HepG2 (cell line): Measurements from ENCODE around the gene PDSS2. TPM values are rescaled to one million over a fixed set of nuclear protein-coding genes. Genes with fewer than 3 reads are reported as not detected.

Experiments
- ATAC-seq: fragments of 200-7000 bp; cut with Tn5 transposase; 3 replicates; pipeline ENCODE4 v1.9.1; 2020; ENCODE audit warnings: mild to moderate bottlenecking, moderate library complexity
- BruUV-seq: library from RNA; stranded (reverse); fragments of 400-500 nt; replicated peaks from 2 replicates; lab custom pipeline; 2021; lab: Mats Ljungman, UMichigan
- CTCF ChIA-PET: fragments of 300-600 bp; formaldehyde crosslinking; extraction: SDS; loops from one replicate; lab custom pipeline; 2021; ENCODE audit warnings: low total read pairs, inconsistent platforms, low intra/inter-chr PET ratio; lab: Yijun Ruan, JAX
- POLR2A ChIA-PET: fragments of 350-600 bp; sonication (Branson Sonifier 250); formaldehyde crosslinking; loops from one replicate; lab custom pipeline; 2020; ENCODE audit warnings: antibody characterized with exemption, inconsistent platforms; lab: Yijun Ruan, JAX
- DNase-seq: peaks from one replicate; pipeline ENCODE4 v3.0.0-alpha.2; 2015; ENCODE audit warnings: low spot score
- FAIRE-seq: peaks from 3 replicates; lab custom pipeline; 2011; peaks lifted over from hg19 to GRCh38; lab: Jason Lieb, UNC
- H2AFZ ChIP-seq: one replicate; pipeline ENCODE4 v1.6.1; 2011; ENCODE audit warnings: low read length, inconsistent platforms
- H3K27ac ChIP-seq: fragments of 300-600 bp; 3 replicates; pipeline ENCODE4 v1.8.0; 2011; ENCODE audit warnings: mixed run types, mild to moderate bottlenecking, mixed read lengths, low read length, inconsistent platforms; ENCODE audit not compliant: insufficient read depth; ENCODE audit errors: extremely low read length
- H3K27me3 ChIP-seq, 2 experiments: fragments of 200-600 bp in 1 of 2; 2 replicates in 1 of 2; 3 replicates in 1 of 2; pipeline versions ENCODE4 v1.6.0 to v1.8.0; 2011; ENCODE audit warnings: low read length in 2 of 2, mild to moderate bottlenecking in 2 of 2, moderate library complexity in 2 of 2, inconsistent platforms in 1 of 2; ENCODE audit not compliant: insufficient read depth in 2 of 2, control insufficient read depth in 1 of 2
- H3K36me3 ChIP-seq, 2 experiments: fragments of 200-600 bp in 1 of 2; replicated peaks in 1 of 2; 2 replicates in 1 of 2; 3 replicates in 1 of 2; pipeline versions ENCODE4 v1.5.1 to v1.8.0; 2011; ENCODE audit warnings: low read length in 2 of 2, inconsistent platforms in 1 of 2; ENCODE audit not compliant: insufficient read depth in 2 of 2, control insufficient read depth in 1 of 2
- H3K4me1 ChIP-seq: 2 replicates; pipeline ENCODE4 v1.5.1; 2012; ENCODE audit warnings: low read length, inconsistent platforms; ENCODE audit not compliant: insufficient read depth
- H3K4me2 ChIP-seq: 2 replicates; pipeline ENCODE4 v1.6.0; 2011; ENCODE audit warnings: low read depth, low read length, inconsistent platforms
- H3K4me3 ChIP-seq, 3 experiments: fragments of 200-600 bp in 1 of 3; sonication (generic), shearing (Covaris generic) in 1 of 3; replicated peaks in 1 of 3; 2 replicates each; pipeline ENCODE4 v1.5.1; 2011 to 2016; ENCODE audit warnings: low read length in 3 of 3, inconsistent platforms in 2 of 3, low read depth in 2 of 3, mild to moderate bottlenecking in 2 of 3, control low read depth in 1 of 3, mixed read lengths in 1 of 3; ENCODE audit not compliant: insufficient read depth in 1 of 3
- H3K79me2 ChIP-seq: one replicate; pipeline ENCODE4 v1.6.1; 2011; ENCODE audit warnings: low read length, inconsistent platforms; ENCODE audit not compliant: insufficient read depth
- H3K9ac ChIP-seq: 2 replicates; pipeline ENCODE4 v1.6.0; 2011; ENCODE audit warnings: mild to moderate bottlenecking, low read depth, low read length, inconsistent platforms; ENCODE audit not compliant: insufficient read depth
- H3K9me3 ChIP-seq: 2 replicates; pipeline ENCODE4 v1.5.1; 2012; ENCODE audit warnings: mild to moderate bottlenecking, low read length
- H4K20me1 ChIP-seq: 2 replicates; pipeline ENCODE4 v1.6.0; 2011; ENCODE audit warnings: inconsistent platforms, mild to moderate bottlenecking, low read length, moderate library complexity; ENCODE audit not compliant: insufficient read depth
- AKAP8 ChIP-seq: sonication (generic); formaldehyde crosslinking; IDR thresholded peaks from 2 replicates; pipeline ENCODE4 v1.5.1; 2020; ENCODE audit warnings: mild to moderate bottlenecking, missing genetic modification reagents
- IKZF4 ChIP-seq: sonication (generic); formaldehyde crosslinking; IDR thresholded peaks from 2 replicates; pipeline ENCODE4 v1.5.1; 2020; ENCODE audit warnings: borderline replicate concordance, mild to moderate bottlenecking, low read depth, missing genetic modification reagents; ENCODE audit errors: not compliant biosample characterization
- RFXANK ChIP-seq: IDR thresholded peaks from 2 replicates; pipeline ENCODE4 v1.6.1; 2016
- TCF12 ChIP-seq, 2 experiments: fragments of 450-650 bp in 1 of 2; sonication (generic) in 1 of 2; formaldehyde crosslinking in 1 of 2; IDR thresholded peaks; 2 replicates each; pipeline versions ENCODE4 v1.6.1 to v1.8.0; 2017 to 2022; ENCODE audit warnings: antibody characterized with exemption in 1 of 2, mild to moderate bottlenecking in 1 of 2, missing genetic modification reagents in 1 of 2, moderate library complexity in 1 of 2
- ZNF253 ChIP-seq: sonication (generic); formaldehyde crosslinking; IDR thresholded peaks from 2 replicates; pipeline ENCODE4 v1.8.0; 2022; ENCODE audit warnings: mild to moderate bottlenecking, missing genetic modification reagents, borderline replicate concordance
- ZNF446 ChIP-seq: sonication (generic); formaldehyde crosslinking; IDR thresholded peaks from 2 replicates; pipeline ENCODE4 v1.5.0; 2020; ENCODE audit warnings: mild to moderate bottlenecking, missing genetic modification reagents
- ZNF766 ChIP-seq: sonication (generic); formaldehyde crosslinking; IDR thresholded peaks from 2 replicates; pipeline ENCODE4 v1.5.0; 2020; ENCODE audit warnings: missing genetic modification reagents, borderline replicate concordance
- WGBS: methylation state at CpG from one replicate; pipeline ENCODE4 v1.1.6; 2017; ENCODE audit warnings: low lambda C conversion rate; 5-methylcytosine and 5-hydroxymethylcytosine counted together
- in situ Hi-C: cut with HindIII; loops from 2 replicates; pipeline ENCODE4 v1.10.0; 2017; ENCODE audit warnings: low pct_unique_long_range_greater_than_20kb; ENCODE audit not compliant: extremely low pct_ligation_motif_present
- intact Hi-C: fragments of 100-400 bp; cut with micrococcal nuclease; formaldehyde crosslinking; loops from one replicate; pipeline ENCODE4 v1.10.0; 2022; ENCODE audit not compliant: unreplicated experiment
- polyA plus RNA-seq, 8 experiments: library from polyadenylated mRNA; depleted of rRNA in 3 of 8; stranded (reverse) in 7 of 8; unstranded in 1 of 8; fragments of >200 nt; fragmentation: Illumina TruSeq in 4 of 8; extraction: Trizol in 4 of 8; gene quantifications; 2 replicates each; pipeline versions ENCODE4 v1.2.1 to v1.2.3, GENCODE V29; 2011 to 2016; ENCODE audit warnings: low read depth in 4 of 8, missing spikeins in 1 of 8, mixed read lengths in 1 of 8; ENCODE audit not compliant: insufficient read depth in 1 of 8
- total RNA-seq, 5 experiments: library from RNA; depleted of rRNA; stranded (reverse); fragments of >200 nt; fragmentation: Illumina TruSeq; extraction: Trizol; gene quantifications; 2 replicates each; pipeline ENCODE4 v1.2.3, GENCODE V29; 2016; ENCODE audit warnings: low read depth in 1 of 5
- TF ChIP-seq, protein P1 (sequence below): conservative IDR thresholded peaks from 2 replicates; pipeline ENCODE4 v1.6.1; 2018; ENCODE audit warnings: missing genetic modification reagents
- TF ChIP-seq, protein P2 (sequence below), 2 experiments: fragments of 450-650 bp in 1 of 2; sonication (generic) in 1 of 2; formaldehyde crosslinking; IDR thresholded peaks; 2 replicates each; pipeline versions ENCODE4 v1.5.0 to v1.8.0; 2020 to 2022; ENCODE audit warnings: mild to moderate bottlenecking in 1 of 2, missing genetic modification reagents in 1 of 2

PDSS2 gene
- total and polyA plus RNA-seq, 2 of the 13 experiments (the other 11 are each of a cell fraction or from before 2014, with no cell fraction given): 16.2 to 17.0 TPM

DNA sequence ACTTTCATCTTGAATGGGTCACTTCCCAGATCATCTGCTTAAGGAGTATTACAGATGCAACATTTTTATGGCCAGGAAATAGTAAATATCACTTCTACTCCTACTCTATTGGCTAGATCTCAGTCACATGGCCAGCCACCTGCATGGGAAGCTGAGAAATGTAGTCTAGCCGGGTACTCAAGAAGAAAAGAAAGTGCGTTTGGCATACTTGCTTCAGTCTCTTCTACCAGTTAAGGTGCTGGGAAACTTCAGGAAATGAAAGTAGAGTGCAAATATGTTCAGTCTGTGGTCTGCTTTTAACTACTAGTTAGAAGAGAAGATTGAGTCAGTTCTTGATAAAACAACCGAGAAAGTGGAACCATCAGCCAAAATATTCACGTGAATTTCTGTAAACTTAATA lies 129.2 kb downstream of the PDSS2 start:
- DNase-seq: no peak
- intact Hi-C loops (no loop called here), in situ Hi-C loops (no loop called here)
- no peaks in the 10 kb centered on the region for H4K20me1 ChIP-seq
- no peak overlapping the region for H3K4me3 ChIP-seq
- CTCF ChIA-PET: no interaction called here
- POLR2A ChIA-PET: no interaction called here
- no peaks in the 10 kb centered on the region for H3K79me2 ChIP-seq
- no peak for ATAC-seq
- no peak overlapping the region for H3K9ac ChIP-seq
- peaks cover 21% of the 10 kb centered on the region for H3K4me1 ChIP-seq
- H3K9me3 ChIP-seq: no peaks in the 10 kb centered on the region
- H3K4me2 ChIP-seq: no peak overlapping the region
- TF ChIP-seq ZNF766 (CRISPR knock-in tag) (no peak), AKAP8 (CRISPR knock-in tag) (no peak), ZNF253 (no peak), RFXANK (CRISPR knock-in tag) (no peak), ZNF446 (no peak), IKZF4 (CRISPR knock-in tag) (no peak), TCF12 (IDR thresholded peaks at IDR 0.05) (no peak), TCF12 (CRISPR knock-in tag; IDR thresholded peaks at IDR 0.05) (no peak)
- TF ChIP-seq, protein P1, sequence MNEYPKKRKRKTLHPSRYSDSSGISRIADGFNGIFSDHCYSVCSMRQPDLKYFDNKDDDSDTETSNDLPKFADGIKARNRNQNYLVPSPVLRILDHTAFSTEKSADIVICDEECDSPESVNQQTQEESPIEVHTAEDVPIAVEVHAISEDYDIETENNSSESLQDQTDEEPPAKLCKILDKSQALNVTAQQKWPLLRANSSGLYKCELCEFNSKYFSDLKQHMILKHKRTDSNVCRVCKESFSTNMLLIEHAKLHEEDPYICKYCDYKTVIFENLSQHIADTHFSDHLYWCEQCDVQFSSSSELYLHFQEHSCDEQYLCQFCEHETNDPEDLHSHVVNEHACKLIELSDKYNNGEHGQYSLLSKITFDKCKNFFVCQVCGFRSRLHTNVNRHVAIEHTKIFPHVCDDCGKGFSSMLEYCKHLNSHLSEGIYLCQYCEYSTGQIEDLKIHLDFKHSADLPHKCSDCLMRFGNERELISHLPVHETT (CRISPR knock-in tag): no peak
- TF ChIP-seq, protein P2, sequence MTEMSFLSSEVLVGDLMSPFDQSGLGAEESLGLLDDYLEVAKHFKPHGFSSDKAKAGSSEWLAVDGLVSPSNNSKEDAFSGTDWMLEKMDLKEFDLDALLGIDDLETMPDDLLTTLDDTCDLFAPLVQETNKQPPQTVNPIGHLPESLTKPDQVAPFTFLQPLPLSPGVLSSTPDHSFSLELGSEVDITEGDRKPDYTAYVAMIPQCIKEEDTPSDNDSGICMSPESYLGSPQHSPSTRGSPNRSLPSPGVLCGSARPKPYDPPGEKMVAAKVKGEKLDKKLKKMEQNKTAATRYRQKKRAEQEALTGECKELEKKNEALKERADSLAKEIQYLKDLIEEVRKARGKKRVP (CRISPR knock-in tag; IDR thresholded peaks at IDR 0.05): no peak
- BruUV-seq: no TSS peak
- no peaks in the 10 kb centered on the region for H3K27me3 ChIP-seq
- no peak overlapping the region for H2AFZ ChIP-seq
- no peak overlapping the region for H3K27ac ChIP-seq
- 94% methylated on average over 4 of the region's 4 CpGs for WGBS
- no peaks in the 10 kb centered on the region; a peak in 1 of 5 replicates for H3K36me3 ChIP-seq
- no peak for FAIRE-seq
